ENCODE results near the gene AATK.

Gene AATK

GRCh38 chr17:81189016-81189415, 23.0 kb upstream of the AATK start:
- Histone ChIP-seq H3K27ac (ENCODE audit: low read length) (no peak overlapping the region), H3K4me3 (ENCODE audit: low read depth in 1 of 2, low read length in 2 of 2) (no peak overlapping the region), H3K9me3 (ENCODE audit: control insufficient read depth in 1 of 2, low read length in 2 of 2) (no peaks in the 10 kb centered on the region), H3K27me3 (ENCODE audit: low read depth, low read length) (no peaks in the 10 kb centered on the region), H3K36me3 (ENCODE audit: control insufficient read depth in 1 of 2, insufficient read depth in 2 of 2, low read length in 2 of 2) (peaks cover 0 to 13% of the 10 kb centered on the region in 2 donors), H3K4me1 (ENCODE audit: control insufficient read depth in 1 of 2, insufficient read depth in 2 of 2, low read length in 2 of 2) (peaks cover 0 to 3% of the 10 kb centered on the region in 2 donors)

- no peaks in the 10 kb centered on the region for H3K27me3 ChIP-seq (ENCODE audit: low read depth, low read length)
- peaks cover 0 to under 1% of the 10 kb centered on the region in 2 donors for H3K4me1 ChIP-seq (ENCODE audit: control insufficient read depth in 1 of 2, insufficient read depth in 2 of 2, low read length in 2 of 2)
- peaks cover 0 to 13% of the 10 kb centered on the region in 2 donors for H3K36me3 ChIP-seq (ENCODE audit: control insufficient read depth in 1 of 2, insufficient read depth in 2 of 2, low read length in 2 of 2)
- no peak overlapping the region for H3K27ac ChIP-seq (ENCODE audit: low read length)
- no peaks in the 10 kb centered on the region for H3K9me3 ChIP-seq (ENCODE audit: control insufficient read depth in 1 of 2, low read length in 2 of 2)
- H3K4me3 ChIP-seq (ENCODE audit: low read depth in 1 of 2, low read length in 2 of 2): no peak overlapping the region
These were observed 22.4 kb upstream of the AATK start for GRCh38 chr17:81188491-81188840.

GRCh38 chr17:81187586-81188490, 21.8 kb upstream of the AATK start:
- Histone ChIP-seq H3K4me3 (ENCODE audit: low read depth in 1 of 2, low read length in 2 of 2) (no peak overlapping the region), H3K27ac (ENCODE audit: low read length) (no peak overlapping the region), H3K4me1 (ENCODE audit: control insufficient read depth in 1 of 2, insufficient read depth in 2 of 2, low read length in 2 of 2) (no peaks in the 10 kb centered on the region), H3K27me3 (ENCODE audit: low read depth, low read length) (no peaks in the 10 kb centered on the region), H3K9me3 (ENCODE audit: control insufficient read depth in 1 of 2, low read length in 2 of 2) (no peaks in the 10 kb centered on the region), H3K36me3 (ENCODE audit: control insufficient read depth in 1 of 2, insufficient read depth in 2 of 2, low read length in 2 of 2) (peaks cover 0 to 13% of the 10 kb centered on the region in 2 donors)

- no peak overlapping the region for H3K27ac ChIP-seq (ENCODE audit: low read length)
- H3K9me3 ChIP-seq (ENCODE audit: control insufficient read depth in 1 of 2, low read length in 2 of 2): no peaks in the 10 kb centered on the region
- H3K4me1 ChIP-seq (ENCODE audit: control insufficient read depth in 1 of 2, insufficient read depth in 2 of 2, low read length in 2 of 2): no peaks in the 10 kb centered on the region
- no peak overlapping the region for H3K4me3 ChIP-seq (ENCODE audit: low read depth in 1 of 2, low read length in 2 of 2)
- no peaks in the 10 kb centered on the region for H3K27me3 ChIP-seq (ENCODE audit: low read depth, low read length)
- H3K36me3 ChIP-seq (ENCODE audit: control insufficient read depth in 1 of 2, insufficient read depth in 2 of 2, low read length in 2 of 2): peaks cover 0 to 12% of the 10 kb centered on the region in 2 donors
These were observed 21.1 kb upstream of the AATK start for GRCh38 chr17:81187120-81187519.

GRCh38 chr17:81186203-81186602, 20.2 kb upstream of the AATK start:
- Histone ChIP-seq H3K27ac (ENCODE audit: low read length) (no peak overlapping the region), H3K4me1 (ENCODE audit: control insufficient read depth in 1 of 2, insufficient read depth in 2 of 2, low read length in 2 of 2) (no peaks in the 10 kb centered on the region), H3K4me3 (ENCODE audit: low read depth in 1 of 2, low read length in 2 of 2) (no peak overlapping the region), H3K9me3 (ENCODE audit: control insufficient read depth in 1 of 2, low read length in 2 of 2) (no peaks in the 10 kb centered on the region), H3K27me3 (ENCODE audit: low read depth, low read length) (no peaks in the 10 kb centered on the region), H3K36me3 (ENCODE audit: control insufficient read depth in 1 of 2, insufficient read depth in 2 of 2, low read length in 2 of 2) (peaks cover 0 to 7% of the 10 kb centered on the region in 2 donors)

- Histone ChIP-seq H3K27me3 (ENCODE audit: low read depth, low read length) (no peaks in the 10 kb centered on the region), H3K27ac (ENCODE audit: low read length) (no peak overlapping the region), H3K4me3 (ENCODE audit: low read depth in 1 of 2, low read length in 2 of 2) (no peak overlapping the region), H3K9me3 (ENCODE audit: control insufficient read depth in 1 of 2, low read length in 2 of 2) (no peaks in the 10 kb centered on the region), H3K36me3 (ENCODE audit: control insufficient read depth in 1 of 2, insufficient read depth in 2 of 2, low read length in 2 of 2) (peaks cover 0 to 1% of the 10 kb centered on the region in 2 donors), H3K4me1 (ENCODE audit: control insufficient read depth in 1 of 2, insufficient read depth in 2 of 2, low read length in 2 of 2) (no peaks in the 10 kb centered on the region)
These were observed 18.5 kb upstream of the AATK start for GRCh38 chr17:81184555-81184954.

GRCh38 chr17:81183807-81184206, 17.8 kb upstream of the AATK start:
- Histone ChIP-seq H3K9me3 (ENCODE audit: control insufficient read depth in 1 of 2, low read length in 2 of 2) (no peaks in the 10 kb centered on the region), H3K36me3 (ENCODE audit: control insufficient read depth in 1 of 2, insufficient read depth in 2 of 2, low read length in 2 of 2) (no peaks in the 10 kb centered on the region), H3K27me3 (ENCODE audit: low read depth, low read length) (no peaks in the 10 kb centered on the region), H3K4me1 (ENCODE audit: control insufficient read depth in 1 of 2, insufficient read depth in 2 of 2, low read length in 2 of 2) (no peaks in the 10 kb centered on the region), H3K4me3 (ENCODE audit: low read depth in 1 of 2, low read length in 2 of 2) (no peak overlapping the region), H3K27ac (ENCODE audit: low read length) (no peak overlapping the region)

GRCh38 chr17:81183316-81183715, 17.3 kb upstream of the AATK start:
- H3K4me3 ChIP-seq (ENCODE audit: low read depth in 1 of 2, low read length in 2 of 2): no peak overlapping the region
- H3K27ac ChIP-seq (ENCODE audit: low read length): no peak overlapping the region
- H3K9me3 ChIP-seq (ENCODE audit: control insufficient read depth in 1 of 2, low read length in 2 of 2): no peaks in the 10 kb centered on the region
- H3K27me3 ChIP-seq (ENCODE audit: low read depth, low read length): no peaks in the 10 kb centered on the region
- H3K36me3 ChIP-seq (ENCODE audit: control insufficient read depth in 1 of 2, insufficient read depth in 2 of 2, low read length in 2 of 2): no peaks in the 10 kb centered on the region
- H3K4me1 ChIP-seq (ENCODE audit: control insufficient read depth in 1 of 2, insufficient read depth in 2 of 2, low read length in 2 of 2): no peaks in the 10 kb centered on the region

GRCh38 chr17:81182596-81182995, 16.6 kb upstream of the AATK start:
- Histone ChIP-seq H3K27ac (ENCODE audit: low read length) (no peak overlapping the region), H3K36me3 (ENCODE audit: control insufficient read depth in 1 of 2, insufficient read depth in 2 of 2, low read length in 2 of 2) (no peaks in the 10 kb centered on the region), H3K4me1 (ENCODE audit: control insufficient read depth in 1 of 2, insufficient read depth in 2 of 2, low read length in 2 of 2) (no peaks in the 10 kb centered on the region), H3K27me3 (ENCODE audit: low read depth, low read length) (no peaks in the 10 kb centered on the region), H3K9me3 (ENCODE audit: control insufficient read depth in 1 of 2, low read length in 2 of 2) (no peaks in the 10 kb centered on the region), H3K4me3 (ENCODE audit: low read depth in 1 of 2, low read length in 2 of 2) (no peak overlapping the region)

GRCh38 chr17:81181811-81182185, 15.8 kb upstream of the AATK start:
- Histone ChIP-seq H3K27ac (ENCODE audit: low read length) (no peak overlapping the region), H3K36me3 (ENCODE audit: control insufficient read depth in 1 of 2, insufficient read depth in 2 of 2, low read length in 2 of 2) (no peaks in the 10 kb centered on the region), H3K4me3 (ENCODE audit: low read depth in 1 of 2, low read length in 2 of 2) (no peak overlapping the region), H3K4me1 (ENCODE audit: control insufficient read depth in 1 of 2, insufficient read depth in 2 of 2, low read length in 2 of 2) (no peaks in the 10 kb centered on the region), H3K9me3 (ENCODE audit: control insufficient read depth in 1 of 2, low read length in 2 of 2) (no peaks in the 10 kb centered on the region), H3K27me3 (ENCODE audit: low read depth, low read length) (no peaks in the 10 kb centered on the region)

- H3K4me1 ChIP-seq (ENCODE audit: control insufficient read depth in 1 of 2, insufficient read depth in 2 of 2, low read length in 2 of 2): no peaks in the 10 kb centered on the region
- no peak overlapping the region for H3K27ac ChIP-seq (ENCODE audit: low read length)
- H3K4me3 ChIP-seq (ENCODE audit: low read depth in 1 of 2, low read length in 2 of 2): no peak overlapping the region
- no peaks in the 10 kb centered on the region for H3K36me3 ChIP-seq (ENCODE audit: control insufficient read depth in 1 of 2, insufficient read depth in 2 of 2, low read length in 2 of 2)
- H3K27me3 ChIP-seq (ENCODE audit: low read depth, low read length): no peaks in the 10 kb centered on the region
- H3K9me3 ChIP-seq (ENCODE audit: control insufficient read depth in 1 of 2, low read length in 2 of 2): no peaks in the 10 kb centered on the region
These were observed 15.1 kb upstream of the AATK start for GRCh38 chr17:81180836-81181810.

Measured in muscle layer of duodenum (tissue), 2 donors.